Activated naive CD8-positive, alpha-beta T cell treated with anti-CD3 and anti-CD28 coated beads, Interleukin-2, amount 50 U/mL, for 24 hours (primary cell): ENCODE measurements around the gene TBX15.

Source experiments
- ATAC-seq: fragments of 150-1000 bp; cut with Tn5 transposase; one replicate; pipeline ENCODE4 v1.10.0; 2021
- DNase-seq: peaks from one replicate; pipeline ENCODE4 v3.0.0; 2021
- H3K27ac Mint-ChIP-seq: one replicate; pipeline ENCODE4 v1.8.0; 2021; ENCODE audit warnings: mild to moderate bottlenecking, mixed read lengths
- H3K27me3 Mint-ChIP-seq: one replicate; pipeline ENCODE4 v1.8.0; 2021; ENCODE audit warnings: mixed read lengths
- H3K36me3 Mint-ChIP-seq: one replicate; pipeline ENCODE4 v1.8.0; 2021; ENCODE audit warnings: low read depth, mixed read lengths
- H3K4me1 Mint-ChIP-seq: one replicate; pipeline ENCODE4 v1.8.0; 2021; ENCODE audit warnings: mixed read lengths
- H3K4me3 Mint-ChIP-seq: one replicate; pipeline ENCODE4 v1.8.0; 2021; ENCODE audit warnings: mild to moderate bottlenecking, moderate library complexity, mixed read lengths
- H3K9me3 Mint-ChIP-seq: one replicate; pipeline ENCODE4 v1.8.0; 2021; ENCODE audit warnings: mixed read lengths

The TBX15 gene

GRCh38 chr1:118859999-118860398, 128.1 kb downstream of the TBX15 start:
- ATAC-seq = no peak

GRCh38 chr1:118846443-118846842, 141.7 kb downstream of the TBX15 start:
- no peak overlapping the region for H3K27ac Mint-ChIP-seq

More at GRCh38 chr1:118859999-118860398, 128.1 kb downstream of the TBX15 start:
- no peaks in the 10 kb centered on the region for H3K36me3 Mint-ChIP-seq
- peaks cover under 1% of the 10 kb centered on the region for H3K9me3 Mint-ChIP-seq
- no peak for DNase-seq
- H3K4me1 Mint-ChIP-seq = no peaks in the 10 kb centered on the region
- no peak overlapping the region for H3K4me3 Mint-ChIP-seq
- H3K27ac Mint-ChIP-seq = no peak overlapping the region
- no peaks in the 10 kb centered on the region for H3K27me3 Mint-ChIP-seq

DNA sequence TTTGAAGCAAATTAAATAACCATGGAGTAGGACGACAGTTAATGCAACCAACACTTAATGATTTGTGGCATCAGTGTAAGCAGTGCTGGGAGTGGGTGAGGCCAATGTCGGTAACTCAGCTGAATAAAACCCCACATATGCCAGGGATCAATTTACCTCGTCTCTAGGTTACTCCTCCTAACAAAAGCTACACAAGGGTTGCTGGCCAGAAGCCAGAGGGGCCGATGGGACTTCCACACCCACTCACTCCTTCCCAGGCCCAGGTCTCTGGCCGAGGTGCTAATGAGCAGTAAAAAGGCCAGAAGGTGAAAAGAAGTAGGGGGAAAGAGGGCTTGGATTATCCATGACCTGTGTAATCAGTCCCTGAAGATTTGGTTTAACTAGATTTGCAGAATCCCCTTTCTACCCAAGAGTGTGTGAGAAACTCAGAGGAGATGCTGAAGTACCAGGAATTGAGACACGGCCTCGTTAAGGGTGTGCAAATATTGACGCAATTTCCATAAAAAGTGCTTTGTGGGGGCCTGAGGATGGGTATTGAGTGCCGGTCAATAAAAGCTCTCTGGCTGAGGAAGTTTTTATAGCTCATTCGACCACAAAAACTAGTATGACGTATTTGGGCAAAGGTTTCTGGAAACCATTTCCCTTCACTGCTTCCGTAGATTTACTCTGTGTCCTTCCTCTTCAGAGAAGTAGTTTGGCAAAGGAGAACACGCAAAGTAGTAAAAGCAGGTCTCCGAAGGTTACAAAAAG, 145.5 kb downstream of the TBX15 start:
- H3K4me3 Mint-ChIP-seq = no peak overlapping the region
- ATAC-seq = no peak
- H3K4me1 Mint-ChIP-seq = no peaks in the 10 kb centered on the region
- DNase-seq = no peak
- H3K36me3 Mint-ChIP-seq = no peaks in the 10 kb centered on the region
- no peak overlapping the region for H3K27ac Mint-ChIP-seq
- peaks cover 15% of the 10 kb centered on the region for H3K9me3 Mint-ChIP-seq
- no peaks in the 10 kb centered on the region for H3K27me3 Mint-ChIP-seq

More at GRCh38 chr1:118846443-118846842, 141.7 kb downstream of the TBX15 start:
- Mint-ChIP-seq H3K27me3 (no peaks in the 10 kb centered on the region), H3K4me3 (no peak overlapping the region), H3K4me1 (no peaks in the 10 kb centered on the region), H3K9me3 (peaks cover 5% of the 10 kb centered on the region), H3K36me3 (no peaks in the 10 kb centered on the region)
- no peak for ATAC-seq
- DNase-seq = no peak

- Mint-ChIP-seq H3K27me3 (no peaks in the 10 kb centered on the region), H3K36me3 (no peaks in the 10 kb centered on the region), H3K27ac (no peak overlapping the region), H3K9me3 (peaks cover 15% of the 10 kb centered on the region), H3K4me1 (no peaks in the 10 kb centered on the region), H3K4me3 (no peak overlapping the region)
- DNase-seq (no peak), ATAC-seq (no peak)
Observed at GRCh38 chr1:118841521-118841920, 146.6 kb downstream of the TBX15 start.
